PC-9 (cell line): Measurements from ENCODE around the gene METTL3. TPM values are rescaled to one million over a fixed set of nuclear protein-coding genes. Genes with fewer than 3 reads are reported as not detected.
A peak's percentile ranks its signal among the peaks of the same experiment; 100 is the strongest.
"Not testable (repeated sequence)": the region's sequence is repeated elsewhere in the genome, so short reads cannot be mapped to it uniquely, and the experiment has no call there.

Experiments used
- BruUV-seq: library from RNA; stranded (reverse); fragments of 400-500 nt; replicated peaks from 2 replicates; lab custom pipeline; 2021; lab: Mats Ljungman, UMichigan
- CTCF ChIA-PET: fragments of 300-600 bp; sonication (Branson Sonifier 250); formaldehyde crosslinking; loops from one replicate; lab custom pipeline; 2022; ENCODE audit warnings: antibody characterized with exemption; lab: Charles Lee
- POLR2A ChIA-PET: fragments of 300-600 bp; sonication (Branson Sonifier 250); formaldehyde crosslinking; loops from one replicate; lab custom pipeline; 2022; ENCODE audit warnings: antibody characterized with exemption; ENCODE audit not compliant: unreplicated experiment; lab: Charles Lee
- DNase-seq, 2 experiments: peaks; one replicate each; pipeline versions ENCODE4 v3.0.0 to v3.0.0-alpha.2; 2015 to 2022; ENCODE audit warnings: mixed read lengths in 1 of 2
- H2AFZ ChIP-seq: fragments of 200-600 bp; sonication (generic); 2 replicates; pipeline ENCODE4 v1.8.1; 2017; ENCODE audit warnings: antibody characterized with exemption
- H3F3A ChIP-seq: fragments of 200-600 bp; sonication (generic); 2 replicates; pipeline ENCODE4 v1.8.1; 2017; ENCODE audit warnings: antibody characterized with exemption, mild to moderate bottlenecking, low read depth; ENCODE audit not compliant: insufficient read depth
- H3K27ac ChIP-seq: fragments of 200-600 bp; sonication (generic); 2 replicates; pipeline ENCODE4 v1.6.1; 2016; ENCODE audit warnings: mixed run types
- H3K27me3 ChIP-seq: fragments of 200-600 bp; sonication (generic); 2 replicates; pipeline ENCODE4 v1.6.1; 2016; ENCODE audit warnings: low read depth, mixed run types; ENCODE audit not compliant: insufficient read depth
- H3K36me3 ChIP-seq: fragments of 200-600 bp; sonication (generic); 2 replicates; pipeline ENCODE4 v1.6.1; 2016; ENCODE audit warnings: low read depth, mixed run types
- H3K4me1 ChIP-seq: fragments of 200-600 bp; sonication (generic); replicated peaks from 2 replicates; pipeline ENCODE4 v1.6.1; 2016; ENCODE audit warnings: mixed run types; ENCODE audit not compliant: insufficient read depth
- H3K4me2 ChIP-seq: fragments of 200-600 bp; sonication (generic); 2 replicates; pipeline ENCODE4 v1.6.1; 2017; ENCODE audit warnings: mixed run types
- H3K4me3 ChIP-seq: fragments of 200-600 bp; sonication (generic); 2 replicates; pipeline ENCODE4 v1.6.1; 2016; ENCODE audit warnings: mixed run types
- H3K79me2 ChIP-seq: fragments of 200-600 bp; sonication (generic); 2 replicates; pipeline ENCODE4 v1.6.1; 2017; ENCODE audit warnings: low read depth, mixed run types
- H3K9me2 ChIP-seq: fragments of 200-600 bp; sonication (generic); 2 replicates; pipeline ENCODE4 v1.8.1; 2017; ENCODE audit warnings: mild to moderate bottlenecking; ENCODE audit not compliant: insufficient read depth
- H3K9me3 ChIP-seq: fragments of 200-600 bp; sonication (generic); 2 replicates; pipeline ENCODE4 v1.8.1; 2016; ENCODE audit warnings: low read depth; ENCODE audit not compliant: insufficient read depth
- H4K20me1 ChIP-seq: fragments of 200-600 bp; sonication (generic); 2 replicates; pipeline ENCODE4 v1.8.1; 2017; ENCODE audit not compliant: insufficient read depth
- CTCF ChIP-seq: fragments of 200-600 bp; sonication (generic); conservative IDR thresholded peaks from 2 replicates; pipeline ENCODE4 v1.6.1; 2017; ENCODE audit warnings: mixed run types, antibody characterized with exemption, mild to moderate bottlenecking, moderate library complexity
- EZH2 ChIP-seq: fragments of 200-600 bp; sonication (generic); IDR thresholded peaks from 2 replicates; pipeline ENCODE4 v1.8.0; 2017; ENCODE audit warnings: antibody characterized with exemption, low read depth
- intact Hi-C: fragments of 100-400 bp; cut with micrococcal nuclease; formaldehyde crosslinking; loops from one replicate; pipeline ENCODE4 v1.10.0; 2022; ENCODE audit not compliant: unreplicated experiment
- total RNA-seq: library from RNA; stranded (reverse); gene quantifications from 2 replicates; pipeline ENCODE4 v1.2.3, GENCODE V29; 2021

The METTL3 gene
- total RNA-seq, 1 experiment from 2014 or later: 27.9 TPM

- TF ChIP-seq EZH2 (no peak), CTCF (peak; percentile 79)
- H3F3A ChIP-seq: no peaks in the 10 kb centered on the region; the same call in 1 of the 2 replicates
- ChIA-PET CTCF (no interaction called here), POLR2A (interaction anchor here (0.6 kb wide), 1 partner anchor 1361 kb away, joined by 3 read pairs; no protein-coding TSS in a partner anchor)
- intact Hi-C loops: loop anchor here (1.0 to 5.0 kb wide), 3 partner anchors 59 to 490 kb away; partner anchors contain the start of gene CHD8
- no peaks in the 10 kb centered on the region for H3K36me3 ChIP-seq
- H3K79me2 ChIP-seq: no peaks in the 10 kb centered on the region
- no peaks in the 10 kb centered on the region for H4K20me1 ChIP-seq
- no peaks in the 10 kb centered on the region for H3K9me2 ChIP-seq
- peak overlapping the region; percentile 6; the same call in 1 of the 2 replicates for H3K4me3 ChIP-seq
- H3K9me3 ChIP-seq: no peaks in the 10 kb centered on the region
- peak; percentile 57 to 77 for DNase-seq
- no peaks in the 10 kb centered on the region; the same call in 1 of the 2 replicates for H3K4me1 ChIP-seq
- BruUV-seq: no TSS peak
- H3K27me3 ChIP-seq: no peaks in the 10 kb centered on the region
- peak overlapping the region; percentile 74 for H3K4me2 ChIP-seq
- no peak overlapping the region for H3K27ac ChIP-seq
- H2AFZ ChIP-seq: peak overlapping the region; percentile 56
Measured at GRCh38 chr14:21557084-21557901, 46.2 kb upstream of the METTL3 start.

DNA sequence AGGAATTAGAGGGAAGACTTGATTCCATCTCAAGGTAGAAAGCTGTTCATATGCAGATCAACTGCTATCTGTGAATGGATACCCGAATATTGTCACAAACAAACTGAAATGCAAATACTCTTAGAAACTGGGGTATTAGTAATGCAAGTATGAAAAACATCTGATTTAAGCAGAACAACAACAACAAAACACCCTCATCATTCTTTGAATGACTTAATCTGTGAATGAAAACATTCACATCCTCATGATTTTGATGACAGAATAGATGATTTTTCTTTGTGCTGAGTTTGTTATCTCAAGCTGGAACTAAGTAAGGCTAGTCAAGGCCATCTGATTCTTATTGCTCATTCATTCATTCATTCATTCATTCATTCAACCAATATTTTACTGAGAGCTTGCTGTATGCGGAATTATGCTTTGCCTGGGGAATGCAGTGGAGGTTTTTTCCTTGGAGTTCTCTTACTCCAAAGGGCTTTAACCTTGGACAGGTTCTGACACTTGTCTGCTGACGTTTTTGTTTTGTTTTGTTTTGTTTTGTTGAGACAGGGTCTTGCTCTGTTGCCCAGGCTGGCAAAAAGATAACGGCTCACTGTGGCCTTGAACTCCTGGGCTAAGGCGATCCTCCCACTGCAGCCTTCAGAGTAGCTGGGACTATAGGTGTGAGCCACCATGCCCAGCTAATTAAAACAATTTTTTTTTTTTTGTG is 45.4 kb upstream of the METTL3 start:
- CTCF ChIA-PET: interaction anchor here (0.8 kb wide), 1 partner anchor 101 kb away, joined by 7 read pairs; the partner anchor contains the start of gene CHD8
- H3K36me3 ChIP-seq: no peaks in the 10 kb centered on the region
- no peak for TF ChIP-seq CTCF
- TF ChIP-seq EZH2: no peak
- no peak overlapping the region for H3K4me2 ChIP-seq
- H3K27ac ChIP-seq: no peak overlapping the region
- no peaks in the 10 kb centered on the region for H3K27me3 ChIP-seq
- H3K4me1 ChIP-seq: no peaks in the 10 kb centered on the region; the same call in 1 of the 2 replicates
- H2AFZ ChIP-seq: no peak overlapping the region
- H3K79me2 ChIP-seq: no peaks in the 10 kb centered on the region
- intact Hi-C loops: loop anchor here (1.0 to 5.0 kb wide), 3 partner anchors 58 to 489 kb away; partner anchors contain the start of gene CHD8
- H3K9me3 ChIP-seq: no peaks in the 10 kb centered on the region
- POLR2A ChIA-PET: interaction anchor here (0.6 kb wide), 1 partner anchor 1362 kb away, joined by 3 read pairs; no protein-coding TSS in a partner anchor
- no peaks in the 10 kb centered on the region for H4K20me1 ChIP-seq
- H3K4me3 ChIP-seq: no peak overlapping the region
- no peak for DNase-seq
- H3F3A ChIP-seq: no peaks in the 10 kb centered on the region; the same call in 1 of the 2 replicates
- no peaks in the 10 kb centered on the region for H3K9me2 ChIP-seq
- no TSS peak for BruUV-seq

GRCh38 chr14:21553266-21553665 is 42.1 kb upstream of the METTL3 start:
- Histone ChIP-seq H3K4me3 (no peak overlapping the region), H3K27me3 (no peaks in the 10 kb centered on the region), H2AFZ (no peak overlapping the region), H3K4me2 (no peak overlapping the region), H3K36me3 (no peaks in the 10 kb centered on the region), H3K9me3 (no peaks in the 10 kb centered on the region), H4K20me1 (no peaks in the 10 kb centered on the region), H3K4me1 (no peaks in the 10 kb centered on the region; the same call in 1 of the 2 replicates), H3F3A (no peaks in the 10 kb centered on the region; the same call in 1 of the 2 replicates), H3K79me2 (no peaks in the 10 kb centered on the region), H3K27ac (no peak overlapping the region), H3K9me2 (no peaks in the 10 kb centered on the region)
- POLR2A ChIA-PET: interaction anchor here (0.6 kb wide), 1 partner anchor 117 kb away, joined by 5 read pairs; no protein-coding TSS in a partner anchor
- TF ChIP-seq EZH2: no peak
- no peak for TF ChIP-seq CTCF
- DNase-seq: no peak
- no TSS peak for BruUV-seq
- CTCF ChIA-PET: interaction anchor here (0.6 kb wide), 1 partner anchor 136 kb away, joined by 3 read pairs; no protein-coding TSS in a partner anchor
- intact Hi-C loops: no loop called here

GRCh38 chr14:21544588-21544987 is 33.4 kb upstream of the METTL3 start:
- H3K36me3 ChIP-seq, H3K9me3 ChIP-seq, H4K20me1 ChIP-seq, H3K79me2 ChIP-seq, intact Hi-C loops, H3K9me2 ChIP-seq, DNase-seq, H2AFZ ChIP-seq, H3K4me2 ChIP-seq, POLR2A ChIA-PET, H3K4me3 ChIP-seq, H3K27me3 ChIP-seq, BruUV-seq, H3F3A ChIP-seq, H3K4me1 ChIP-seq, H3K27ac ChIP-seq: not testable (repeated sequence)
- CTCF ChIA-PET: interaction anchor here (0.6 kb wide), 1 partner anchor 190 kb away, joined by 7 read pairs; no protein-coding TSS in a partner anchor
